Panc1 (cell line): ENCODE results near the gene PHOSPHO2. TPM values are rescaled to one million over a fixed set of nuclear protein-coding genes. Genes with fewer than 3 reads are reported as not detected.

ENCODE experiments used
- ATAC-seq: fragments of 200-7000 bp; cut with Tn5 transposase; 2 replicates; pipeline ENCODE4 v1.9.1; 2020; ENCODE audit warnings: mild to moderate bottlenecking, moderate library complexity
- BruUV-seq: library from RNA; stranded (reverse); fragments of 400-500 nt; replicated peaks from 2 replicates; lab custom pipeline; 2021; lab: Mats Ljungman, UMichigan
- CTCF ChIA-PET: fragments of 300-600 bp; sonication (Branson Sonifier 250); formaldehyde crosslinking; loops from one replicate; lab custom pipeline; 2022; ENCODE audit warnings: antibody characterized with exemption; lab: Charles Lee
- POLR2A ChIA-PET: fragments of 300-600 bp; sonication (Branson Sonifier 250); formaldehyde crosslinking; loops from one replicate; lab custom pipeline; 2022; ENCODE audit warnings: antibody characterized with exemption; lab: Charles Lee
- DNase-seq: peaks from one replicate; pipeline ENCODE4 v3.0.0-alpha.2; 2010; ENCODE audit warnings: low read depth, low spot score
- H3K27ac ChIP-seq: 2 replicates; pipeline ENCODE4 v1.5.1; 2011; ENCODE audit warnings: mild to moderate bottlenecking, low read length, inconsistent platforms
- H3K27me3 ChIP-seq: fragments of 200-500 bp; sonication (Bioruptor generic); 2 replicates; pipeline ENCODE4 v1.6.0; 2014; ENCODE audit warnings: low read length, inconsistent platforms; ENCODE audit not compliant: control insufficient read depth, insufficient read depth
- H3K36me3 ChIP-seq: fragments of 200-500 bp; sonication (Bioruptor generic); 2 replicates; pipeline ENCODE4 v1.5.1; 2014; ENCODE audit warnings: inconsistent platforms, mild to moderate bottlenecking, low read length, moderate library complexity; ENCODE audit not compliant: control insufficient read depth, insufficient read depth
- H3K4me1 ChIP-seq: 2 replicates; pipeline ENCODE4 v1.5.1; 2011; ENCODE audit warnings: inconsistent platforms, mild to moderate bottlenecking, low read length, moderate library complexity; ENCODE audit not compliant: control insufficient read depth, insufficient read depth
- H3K4me3 ChIP-seq, 2 experiments: 2 replicates each; pipeline ENCODE4 v1.5.1; 2011 to 2012; ENCODE audit warnings: low read depth in 2 of 2, low read length in 2 of 2, mild to moderate bottlenecking in 2 of 2, inconsistent platforms in 1 of 2, moderate library complexity in 1 of 2
- H3K9me3 ChIP-seq: fragments of 200-500 bp; sonication (Bioruptor generic); 2 replicates; pipeline ENCODE4 v1.5.1; 2014; ENCODE audit warnings: low read depth, mild to moderate bottlenecking, inconsistent platforms, low read length, moderate library complexity; ENCODE audit not compliant: control insufficient read depth, insufficient read depth
- CTCF ChIP-seq: fragments of 450-650 bp; IDR thresholded peaks from 2 replicates; pipeline ENCODE4 v1.5.1; 2017; ENCODE audit warnings: mild to moderate bottlenecking
- POLR2AphosphoS5 ChIP-seq: IDR thresholded peaks from 2 replicates; pipeline ENCODE4 v1.6.1; 2012; ENCODE audit warnings: mild to moderate bottlenecking, low read depth, low read length, moderate library complexity
- REST ChIP-seq, 2 experiments: IDR thresholded peaks; 2 replicates each; pipeline ENCODE4 v1.6.1; 2011 to 2012; ENCODE audit warnings: low read depth in 2 of 2, control low read depth in 1 of 2, low read length in 1 of 2, mild to moderate bottlenecking in 1 of 2, moderate library complexity in 1 of 2; ENCODE audit not compliant: insufficient read depth in 1 of 2
- SIN3A ChIP-seq: IDR thresholded peaks from 2 replicates; pipeline ENCODE4 v1.6.1; 2012; ENCODE audit warnings: low read depth, mild to moderate bottlenecking, low read length, moderate library complexity, borderline replicate concordance; ENCODE audit not compliant: insufficient read depth
- TCF7L2 ChIP-seq: IDR thresholded peaks from 2 replicates; pipeline ENCODE4 v1.6.1; 2011; ENCODE audit warnings: mild to moderate bottlenecking, low read depth, low read length, inconsistent platforms
- in situ Hi-C: cut with HindIII; loops from 2 replicates; pipeline ENCODE4 v1.10.0; 2016; ENCODE audit warnings: low sequenced_read_pairs, low pct_unique_long_range_greater_than_20kb
- intact Hi-C: fragments of 100-400 bp; cut with micrococcal nuclease; formaldehyde crosslinking; loops from one replicate; pipeline ENCODE4 v1.10.0; 2022; ENCODE audit not compliant: unreplicated experiment
- total RNA-seq: library from RNA; stranded (reverse); gene quantifications from one replicate; pipeline ENCODE4 v1.2.1, GENCODE V29; 2021; ENCODE audit not compliant: unreplicated experiment

The PHOSPHO2 gene
- total RNA-seq, 1 experiment from 2014 or later: 6.2 TPM

- Histone ChIP-seq H3K27ac (no peak overlapping the region), H3K36me3 (no peaks in the 10 kb centered on the region; the same call in 1 of the 2 replicates), H3K9me3 (no peaks in the 10 kb centered on the region), H3K4me1 (no peaks in the 10 kb centered on the region), H3K27me3 (no peaks in the 10 kb centered on the region), H3K4me3 (no peak overlapping the region)
- ChIA-PET CTCF (no interaction called here), POLR2A (no interaction called here)
- no TSS peak for BruUV-seq
- DNase-seq: no peak
- intact Hi-C loops: no loop called here
- TF ChIP-seq REST (IDR thresholded peaks at IDR 0.05; ENCODE audit: insufficient read depth in 1 of 2, low read depth in 2 of 2, low read length in 1 of 2) (no peak), POLR2AphosphoS5 (no peak), SIN3A (no peak), CTCF (no peak), TCF7L2 (no peak)
- ATAC-seq: no peak
- in situ Hi-C loops: no loop called here
Observed at GRCh38 chr2:169729274-169729605, 35.0 kb downstream of the PHOSPHO2 start.

DNA sequence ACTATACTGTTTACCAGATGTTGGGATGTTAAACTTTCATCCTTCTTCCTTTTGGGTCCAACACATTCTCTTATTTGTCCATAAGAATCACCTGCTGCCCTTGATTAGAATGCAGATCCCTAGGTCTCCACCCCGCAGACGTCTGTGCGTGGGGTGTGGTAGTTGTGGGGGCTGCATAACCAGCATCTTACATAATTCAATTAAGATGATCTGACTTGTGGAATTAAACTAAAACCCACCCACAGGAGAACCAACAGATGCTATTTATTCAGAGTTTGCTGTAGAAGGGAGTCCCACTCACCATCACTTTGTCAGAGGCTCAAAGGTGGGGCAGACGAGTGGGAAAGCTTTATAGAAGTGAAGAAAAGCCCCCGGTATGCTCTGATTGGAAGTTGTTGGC, 37.8 kb downstream of the PHOSPHO2 start:
- ChIA-PET CTCF (no interaction called here), POLR2A (no interaction called here)
- H3K36me3 ChIP-seq: peaks cover 2% of the 10 kb centered on the region; the same call in 1 of the 2 replicates
- H3K27ac ChIP-seq: no peak overlapping the region
- no peak for DNase-seq
- BruUV-seq: no TSS peak
- H3K4me3 ChIP-seq: no peak overlapping the region
- intact Hi-C loops: no loop called here
- H3K4me1 ChIP-seq: peaks cover 17% of the 10 kb centered on the region; the same call in 1 of the 2 replicates
- H3K9me3 ChIP-seq: no peaks in the 10 kb centered on the region
- H3K27me3 ChIP-seq: no peaks in the 10 kb centered on the region
- in situ Hi-C loops: no loop called here
- no peak for ATAC-seq
- no peak for TF ChIP-seq SIN3A
- TF ChIP-seq CTCF: no peak
- no peak for TF ChIP-seq REST (IDR thresholded peaks at IDR 0.05; ENCODE audit: insufficient read depth in 1 of 2, low read depth in 2 of 2, low read length in 1 of 2)
- TF ChIP-seq TCF7L2: no peak
- TF ChIP-seq POLR2AphosphoS5: no peak
